DOHH2 (cell line): ENCODE data around the gene SPATA31C1.
"Not testable (repeated sequence)": the region's sequence is repeated elsewhere in the genome, so short reads cannot be mapped to it uniquely, and the experiment has no call there.

Experiments
- H3F3A ChIP-seq: fragments of 200-600 bp; sonication (generic), shearing (Covaris generic); 2 replicates; pipeline ENCODE4 v1.6.0; 2016; ENCODE audit warnings: antibody characterized with exemption, mild to moderate bottlenecking; ENCODE audit not compliant: control insufficient read depth, insufficient read depth
- H3K27ac ChIP-seq: fragments of 200-600 bp; sonication (generic); 2 replicates; pipeline ENCODE4 v1.5.1; 2014; ENCODE audit warnings: low read depth, mild to moderate bottlenecking, low read length, moderate library complexity
- H3K27me3 ChIP-seq: fragments of 200-600 bp; sonication (generic); 2 replicates; pipeline ENCODE4 v1.6.1; 2014; ENCODE audit warnings: mild to moderate bottlenecking, low read length, mixed read lengths; ENCODE audit not compliant: control insufficient read depth
- H3K36me3 ChIP-seq: fragments of 200-600 bp; sonication (generic); 2 replicates; pipeline ENCODE4 v1.6.1; 2014; ENCODE audit warnings: mild to moderate bottlenecking, low read length, moderate library complexity, mixed read lengths; ENCODE audit not compliant: control insufficient read depth
- H3K4me1 ChIP-seq: fragments of 200-600 bp; sonication (generic); 2 replicates; pipeline ENCODE4 v1.6.1; 2014; ENCODE audit warnings: mild to moderate bottlenecking, low read length, mixed read lengths; ENCODE audit not compliant: control insufficient read depth
- H3K4me2 ChIP-seq: fragments of 200-600 bp; sonication (generic); 2 replicates; pipeline ENCODE4 v1.6.0; 2014; ENCODE audit warnings: mild to moderate bottlenecking, low read length, moderate library complexity
- H3K4me3 ChIP-seq: fragments of 200-600 bp; sonication (generic); 2 replicates; pipeline ENCODE4 v1.5.1; 2014; ENCODE audit warnings: mild to moderate bottlenecking, low read length, mixed read lengths
- H3K79me2 ChIP-seq: fragments of 200-600 bp; sonication (generic); 2 replicates; pipeline ENCODE4 v1.6.1; 2014; ENCODE audit warnings: mild to moderate bottlenecking, low read length, mixed read lengths; ENCODE audit not compliant: control insufficient read depth
- H3K9me2 ChIP-seq: fragments of 200-600 bp; sonication (generic); replicated peaks from 2 replicates; pipeline ENCODE4 v1.6.1; 2014; ENCODE audit warnings: mild to moderate bottlenecking, low read length, mixed read lengths; ENCODE audit not compliant: control insufficient read depth
- H3K9me3 ChIP-seq: fragments of 200-600 bp; sonication (generic); 2 replicates; pipeline ENCODE4 v1.6.1; 2014; ENCODE audit warnings: antibody characterized with exemption, low read length, mixed read lengths; ENCODE audit not compliant: control insufficient read depth, insufficient read depth
- H4K20me1 ChIP-seq: fragments of 200-600 bp; sonication (generic); 2 replicates; pipeline ENCODE4 v1.6.0; 2014; ENCODE audit warnings: low read depth, mild to moderate bottlenecking, antibody characterized with exemption, low read length, moderate library complexity; ENCODE audit not compliant: control insufficient read depth, insufficient read depth
- CTCF ChIP-seq: fragments of 200-600 bp; sonication (generic); IDR thresholded peaks from one replicate; pipeline ENCODE4 v1.5.1; 2014; ENCODE audit warnings: antibody characterized with exemption, mild to moderate bottlenecking, low read depth, low read length; ENCODE audit not compliant: poor library complexity, severe bottlenecking
- EZH2phosphoT487 ChIP-seq: fragments of 200-600 bp; sonication (generic); IDR thresholded peaks from 2 replicates; pipeline ENCODE4 v1.6.1; 2017; ENCODE audit warnings: borderline replicate concordance, mild to moderate bottlenecking, antibody characterized with exemption, low read length, moderate library complexity, mixed read lengths

The SPATA31C1 gene

GRCh38 chr9:87917662-87918061, at the start of gene SPATA31C1:
Gene SPATA31C1 (plus strand): TSS chr9:87917962.
- H3K4me1 ChIP-seq, H3K9me2 ChIP-seq, H3K4me2 ChIP-seq, H3K4me3 ChIP-seq, H4K20me1 ChIP-seq, H3K27ac ChIP-seq, H3K9me3 ChIP-seq, H3K27me3 ChIP-seq, H3K79me2 ChIP-seq, H3K36me3 ChIP-seq, H3F3A ChIP-seq: not testable (repeated sequence)

GRCh38 chr9:87868175-87868574, 49.6 kb upstream of the SPATA31C1 start:
- Histone ChIP-seq H3F3A (no peaks in the 10 kb centered on the region), H3K4me1 (no peaks in the 10 kb centered on the region), H3K4me2 (no peak overlapping the region), H3K36me3 (no peaks in the 10 kb centered on the region), H3K27ac (no peak overlapping the region), H4K20me1 (no peaks in the 10 kb centered on the region), H3K9me2 (no peaks in the 10 kb centered on the region), H3K9me3 (no peaks in the 10 kb centered on the region), H3K27me3 (peaks cover 11% of the 10 kb centered on the region; the same call in 1 of the 2 replicates), H3K79me2 (no peaks in the 10 kb centered on the region), H3K4me3 (no peak overlapping the region)
- no peak for TF ChIP-seq CTCF
- TF ChIP-seq EZH2phosphoT487: no peak

- Histone ChIP-seq H3K9me2 (no peaks in the 10 kb centered on the region), H3K9me3 (no peaks in the 10 kb centered on the region), H3K27ac (no peak overlapping the region), H3K27me3 (peaks cover 11% of the 10 kb centered on the region; the same call in 1 of the 2 replicates), H3K4me3 (no peak overlapping the region), H3K4me2 (no peak overlapping the region), H3K4me1 (no peaks in the 10 kb centered on the region), H3K36me3 (no peaks in the 10 kb centered on the region), H3K79me2 (no peaks in the 10 kb centered on the region), H4K20me1 (no peaks in the 10 kb centered on the region), H3F3A (no peaks in the 10 kb centered on the region)
- TF ChIP-seq EZH2phosphoT487 (no peak), CTCF (no peak)
Observed at GRCh38 chr9:87868635-87869034, 49.1 kb upstream of the SPATA31C1 start.

GRCh38 chr9:87869082-87869481, 48.7 kb upstream of the SPATA31C1 start:
- no peaks in the 10 kb centered on the region for H3K9me3 ChIP-seq
- no peak overlapping the region for H3K4me2 ChIP-seq
- H3F3A ChIP-seq: no peaks in the 10 kb centered on the region
- H3K79me2 ChIP-seq: no peaks in the 10 kb centered on the region
- no peaks in the 10 kb centered on the region for H3K36me3 ChIP-seq
- no peaks in the 10 kb centered on the region for H4K20me1 ChIP-seq
- H3K27ac ChIP-seq: no peak overlapping the region
- H3K4me3 ChIP-seq: no peak overlapping the region
- TF ChIP-seq EZH2phosphoT487 (no peak), CTCF (no peak)
- H3K9me2 ChIP-seq: no peaks in the 10 kb centered on the region
- H3K27me3 ChIP-seq: peaks cover 11% of the 10 kb centered on the region; the same call in 1 of the 2 replicates
- no peaks in the 10 kb centered on the region for H3K4me1 ChIP-seq
